ENCODE measurements around the gene SPATA13.
"Not testable (repeated sequence)": the region's sequence is repeated elsewhere in the genome, so short reads cannot be mapped to it uniquely, and the experiment has no call there.

The SPATA13 gene

DNA sequence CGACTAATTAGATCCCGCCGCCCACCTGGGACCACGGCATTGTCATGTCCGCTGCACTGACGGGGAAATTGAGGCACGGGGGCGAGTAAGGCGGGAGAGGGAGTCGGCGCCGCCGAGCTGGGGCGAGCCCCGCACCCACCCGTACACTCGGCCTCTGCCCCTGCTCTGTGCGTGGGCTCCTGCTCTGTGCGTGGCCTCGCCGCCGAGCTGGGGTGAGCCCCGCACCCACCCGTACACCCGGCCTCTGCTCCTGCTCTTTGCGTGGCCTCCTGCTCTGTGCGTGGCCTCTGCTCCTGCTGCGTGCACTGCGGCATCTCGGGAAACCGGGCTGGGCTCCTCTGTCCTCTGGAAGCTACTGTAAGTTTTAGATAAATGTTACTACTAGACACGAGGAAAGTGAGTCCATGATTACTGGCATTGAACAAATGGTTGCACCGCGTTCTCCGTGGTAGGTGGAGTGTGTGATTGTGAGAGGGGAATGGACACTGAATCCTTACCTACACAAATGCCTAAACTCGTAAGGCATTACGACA, 148.0 kb downstream of the SPATA13 start:
- TF ChIP-seq, protein P1, sequence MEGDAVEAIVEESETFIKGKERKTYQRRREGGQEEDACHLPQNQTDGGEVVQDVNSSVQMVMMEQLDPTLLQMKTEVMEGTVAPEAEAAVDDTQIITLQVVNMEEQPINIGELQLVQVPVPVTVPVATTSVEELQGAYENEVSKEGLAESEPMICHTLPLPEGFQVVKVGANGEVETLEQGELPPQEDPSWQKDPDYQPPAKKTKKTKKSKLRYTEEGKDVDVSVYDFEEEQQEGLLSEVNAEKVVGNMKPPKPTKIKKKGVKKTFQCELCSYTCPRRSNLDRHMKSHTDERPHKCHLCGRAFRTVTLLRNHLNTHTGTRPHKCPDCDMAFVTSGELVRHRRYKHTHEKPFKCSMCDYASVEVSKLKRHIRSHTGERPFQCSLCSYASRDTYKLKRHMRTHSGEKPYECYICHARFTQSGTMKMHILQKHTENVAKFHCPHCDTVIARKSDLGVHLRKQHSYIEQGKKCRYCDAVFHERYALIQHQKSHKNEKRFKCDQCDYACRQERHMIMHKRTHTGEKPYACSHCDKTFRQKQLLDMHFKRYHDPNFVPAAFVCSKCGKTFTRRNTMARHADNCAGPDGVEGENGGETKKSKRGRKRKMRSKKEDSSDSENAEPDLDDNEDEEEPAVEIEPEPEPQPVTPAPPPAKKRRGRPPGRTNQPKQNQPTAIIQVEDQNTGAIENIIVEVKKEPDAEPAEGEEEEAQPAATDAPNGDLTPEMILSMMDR (conservative IDR thresholded peaks at IDR 0.05): no peak
- no peak overlapping the region for H3K27ac ChIP-seq

- H3K27ac ChIP-seq: not testable (repeated sequence)
Observed at GRCh38 chr13:24309300-24309699, 148.8 kb downstream of the SPATA13 start, which contains the start of gene C1QTNF9. Gene C1QTNF9 (plus strand): TSS chr13:24309580. CDS start chr13:24316004, 6,424 bp downstream.

- TF ChIP-seq, protein P1 (conservative IDR thresholded peaks at IDR 0.05): peak; percentile 64
Observed at GRCh38 chr13:24313439-24313838, 152.9 kb downstream of the SPATA13 start.

DNA sequence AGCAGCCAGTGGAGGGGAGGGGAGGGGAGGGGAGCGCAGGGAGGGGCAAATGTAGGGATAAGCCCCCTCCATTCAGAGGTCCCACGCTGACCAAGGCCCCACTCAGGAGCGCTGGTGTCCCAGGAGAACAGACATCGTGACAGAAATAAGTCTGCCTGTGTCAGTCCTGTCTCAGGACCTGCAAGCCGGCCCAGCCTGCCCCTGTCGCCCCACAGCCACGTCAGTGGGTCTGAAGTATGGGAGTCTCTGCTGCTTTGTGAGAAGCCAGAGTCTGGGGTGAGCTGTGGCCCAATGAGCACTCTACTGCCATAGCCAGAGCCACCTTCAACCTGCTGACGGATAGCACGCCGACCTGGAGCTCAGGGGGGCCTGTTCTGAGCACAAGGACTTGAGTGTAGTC, 157.3 kb downstream of the SPATA13 start:
- not testable (repeated sequence) for H3K27ac ChIP-seq

More at GRCh38 chr13:24313439-24313838, 152.9 kb downstream of the SPATA13 start:
- no peak overlapping the region for H3K27ac ChIP-seq

DNA sequence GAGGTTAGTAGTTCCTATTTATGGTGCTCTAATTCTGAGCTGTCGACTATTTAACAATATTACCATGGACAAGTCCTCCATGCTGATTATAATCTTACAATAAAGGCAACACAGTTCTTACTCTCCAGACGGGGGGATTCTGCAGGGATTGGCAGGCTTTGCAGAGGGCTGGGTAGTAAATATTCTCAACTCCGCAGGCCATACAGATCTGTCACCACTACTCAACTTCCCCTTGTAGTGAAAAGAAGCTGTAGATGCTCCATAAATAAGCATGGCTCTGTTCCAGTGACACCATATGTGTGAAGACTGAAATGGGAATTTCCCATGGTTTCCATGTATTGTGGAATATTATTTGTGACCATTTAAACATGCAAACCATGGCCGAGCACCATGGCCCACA, 158.4 kb downstream of the SPATA13 start:
- not testable (repeated sequence) for H3K27ac ChIP-seq

DNA sequence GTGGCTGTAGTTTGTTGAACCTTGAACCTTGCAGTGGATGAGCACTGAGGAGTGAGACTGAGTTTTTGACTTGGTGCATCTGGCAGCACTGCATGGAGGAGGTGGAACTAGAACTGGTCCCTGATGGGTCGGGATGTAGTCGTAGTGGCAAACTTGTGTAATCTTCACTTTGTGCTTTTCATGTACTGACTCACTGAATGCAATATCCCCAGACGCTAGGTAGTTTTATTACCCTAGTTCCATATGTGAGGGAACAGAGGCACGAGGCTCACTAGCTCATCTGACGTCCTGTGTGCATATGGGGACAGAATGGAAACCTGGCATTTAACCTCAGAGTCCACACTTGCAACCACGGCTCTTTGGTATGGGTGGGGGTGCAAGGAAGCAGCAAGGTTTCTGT, 159.1 kb downstream of the SPATA13 start:
- not testable (repeated sequence) for H3K27ac ChIP-seq

- H3K27ac ChIP-seq: not testable (repeated sequence)
Observed at GRCh38 chr13:24321416-24321815, 160.9 kb downstream of the SPATA13 start.

- TF ChIP-seq, protein P1 (conservative IDR thresholded peaks at IDR 0.05): peak; percentile 91
- H3K27ac ChIP-seq: not testable (repeated sequence)
Observed at GRCh38 chr13:24322470-24322869, 161.9 kb downstream of the SPATA13 start.

DNA sequence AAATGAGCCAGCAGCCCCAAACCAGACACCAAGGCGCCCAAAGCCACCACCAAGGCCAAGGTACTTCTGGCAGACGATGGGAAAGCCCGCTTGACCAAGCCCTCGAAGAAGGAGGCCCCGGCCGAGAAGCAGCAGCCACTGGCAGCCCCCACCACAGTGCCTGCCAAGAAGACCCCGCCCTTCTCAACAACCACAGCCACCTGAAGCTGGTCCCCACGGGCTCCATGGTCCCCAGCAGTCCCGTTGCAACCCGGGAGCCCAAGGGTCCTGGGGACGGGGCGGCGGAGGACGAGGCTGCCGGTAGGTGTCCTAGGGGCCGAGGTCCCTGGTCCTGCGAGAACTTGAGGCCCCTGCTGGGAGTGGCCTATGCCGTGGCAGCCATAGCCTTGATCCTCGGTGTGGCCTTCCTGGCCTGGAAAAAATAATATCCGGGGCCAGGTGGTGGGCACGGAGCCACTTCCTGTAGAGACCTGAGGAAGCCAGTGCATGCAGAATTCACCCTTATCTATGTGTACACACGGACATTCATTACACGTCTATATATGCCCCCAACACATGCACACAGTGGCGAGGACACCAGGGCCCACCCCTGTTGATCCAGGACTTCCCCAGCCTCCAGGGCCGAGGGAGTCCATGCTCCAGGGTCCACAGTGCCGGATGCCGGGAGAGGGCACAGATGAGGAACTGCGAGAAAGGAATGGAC, 162.7 kb downstream of the SPATA13 start:
- TF ChIP-seq, protein P1 (conservative IDR thresholded peaks at IDR 0.05): no peak
- H3K27ac ChIP-seq: no peak overlapping the region

DNA sequence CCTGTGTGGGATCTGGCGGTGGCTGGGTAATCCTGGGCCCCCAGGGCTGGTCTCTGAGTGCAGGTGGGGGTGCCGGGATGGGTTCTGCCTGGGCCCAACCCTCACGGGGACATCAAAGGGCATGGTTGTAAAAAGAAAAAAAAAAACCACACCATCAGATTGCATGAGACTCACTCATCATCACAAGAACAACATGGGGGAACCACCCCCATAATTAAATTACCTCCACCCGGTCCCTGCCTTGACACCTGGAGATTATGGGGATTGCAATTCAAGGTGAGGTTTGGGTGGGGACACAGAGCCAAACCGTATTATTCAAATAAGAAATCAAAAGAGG, 163.2 kb downstream of the SPATA13 start:
- TF ChIP-seq, protein P1 (conservative IDR thresholded peaks at IDR 0.05): no peak
- H3K27ac ChIP-seq: no peak overlapping the region

DNA sequence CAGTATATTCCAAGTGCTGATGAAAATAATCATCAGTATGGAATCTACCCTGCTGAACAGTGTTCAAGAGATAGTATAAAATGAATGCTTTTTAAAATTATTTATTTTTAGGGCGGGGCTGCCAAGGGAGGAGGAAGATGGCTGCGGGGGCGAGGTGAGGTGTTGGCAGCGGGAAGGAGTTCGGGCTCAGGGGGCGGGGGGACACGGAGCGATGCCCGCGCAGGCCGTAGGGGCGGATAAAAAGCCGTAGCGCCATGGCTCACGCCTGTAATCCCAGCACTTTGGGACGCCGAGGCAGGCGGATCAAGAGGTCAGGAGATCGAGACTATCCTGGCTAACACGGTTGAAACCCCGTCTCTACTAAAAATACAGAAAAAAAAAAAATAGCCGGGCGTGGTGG, 167.1 kb downstream of the SPATA13 start:
- H3K27ac ChIP-seq: not testable (repeated sequence)
